Fibroblast of the aortic adventitia (primary cell): ENCODE measurements around the gene MBD6. TPM values are rescaled to one million over a fixed set of nuclear protein-coding genes. Genes with fewer than 3 reads are reported as not detected.

Source experiments
- DNase-seq: peaks from one replicate; pipeline ENCODE4 v3.0.0-alpha.2; 2010; ENCODE audit warnings: low read depth
- H3K4me3 ChIP-seq: 2 replicates; pipeline ENCODE4 v1.5.1; 2011; ENCODE audit warnings: low read depth, mild to moderate bottlenecking, control low read depth, low read length, moderate library complexity
- total RNA-seq: library from RNA; depleted of rRNA; stranded (reverse); fragments of >200 nt; gene quantifications from 2 replicates; pipeline ENCODE4 v1.2.3, GENCODE V29; 2012; ENCODE audit warnings: low replicate concordance
- TF ChIP-seq, protein P1 (sequence below): IDR thresholded peaks from 2 replicates; pipeline ENCODE4 v1.5.1; 2011; ENCODE audit warnings: mild to moderate bottlenecking, low read length, control low read depth, inconsistent platforms; ENCODE audit not compliant: insufficient read depth

The MBD6 gene
- total RNA-seq, 1 donor: 4.2 TPM

DNA sequence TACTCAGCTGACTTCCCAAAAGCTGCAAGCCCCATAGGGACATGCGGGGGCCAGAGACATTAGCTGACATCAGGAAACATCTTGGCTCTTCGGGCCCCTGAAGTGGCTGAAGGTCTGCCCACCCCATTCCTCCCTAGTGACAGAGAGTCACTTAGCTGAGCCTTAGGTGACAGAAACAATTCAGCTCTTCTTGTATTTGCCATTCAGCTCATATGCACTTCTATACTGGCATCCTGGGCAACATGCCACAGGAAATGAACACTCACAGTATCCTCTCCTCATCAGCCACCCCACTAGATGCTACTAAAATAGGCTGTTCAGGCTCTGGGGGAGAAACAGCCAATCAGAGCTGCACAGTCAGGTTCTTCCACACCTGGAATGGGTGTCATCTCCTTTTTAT, 21.0 kb downstream of the MBD6 start:
- TF ChIP-seq, protein P1, sequence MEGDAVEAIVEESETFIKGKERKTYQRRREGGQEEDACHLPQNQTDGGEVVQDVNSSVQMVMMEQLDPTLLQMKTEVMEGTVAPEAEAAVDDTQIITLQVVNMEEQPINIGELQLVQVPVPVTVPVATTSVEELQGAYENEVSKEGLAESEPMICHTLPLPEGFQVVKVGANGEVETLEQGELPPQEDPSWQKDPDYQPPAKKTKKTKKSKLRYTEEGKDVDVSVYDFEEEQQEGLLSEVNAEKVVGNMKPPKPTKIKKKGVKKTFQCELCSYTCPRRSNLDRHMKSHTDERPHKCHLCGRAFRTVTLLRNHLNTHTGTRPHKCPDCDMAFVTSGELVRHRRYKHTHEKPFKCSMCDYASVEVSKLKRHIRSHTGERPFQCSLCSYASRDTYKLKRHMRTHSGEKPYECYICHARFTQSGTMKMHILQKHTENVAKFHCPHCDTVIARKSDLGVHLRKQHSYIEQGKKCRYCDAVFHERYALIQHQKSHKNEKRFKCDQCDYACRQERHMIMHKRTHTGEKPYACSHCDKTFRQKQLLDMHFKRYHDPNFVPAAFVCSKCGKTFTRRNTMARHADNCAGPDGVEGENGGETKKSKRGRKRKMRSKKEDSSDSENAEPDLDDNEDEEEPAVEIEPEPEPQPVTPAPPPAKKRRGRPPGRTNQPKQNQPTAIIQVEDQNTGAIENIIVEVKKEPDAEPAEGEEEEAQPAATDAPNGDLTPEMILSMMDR: no peak
- H3K4me3 ChIP-seq: no peak overlapping the region
- DNase-seq: no peak

- TF ChIP-seq, protein P1: no peak
- DNase-seq: no peak
These were observed 23.3 kb downstream of the MBD6 start for GRCh38 chr12:57545809-57546437.

DNA sequence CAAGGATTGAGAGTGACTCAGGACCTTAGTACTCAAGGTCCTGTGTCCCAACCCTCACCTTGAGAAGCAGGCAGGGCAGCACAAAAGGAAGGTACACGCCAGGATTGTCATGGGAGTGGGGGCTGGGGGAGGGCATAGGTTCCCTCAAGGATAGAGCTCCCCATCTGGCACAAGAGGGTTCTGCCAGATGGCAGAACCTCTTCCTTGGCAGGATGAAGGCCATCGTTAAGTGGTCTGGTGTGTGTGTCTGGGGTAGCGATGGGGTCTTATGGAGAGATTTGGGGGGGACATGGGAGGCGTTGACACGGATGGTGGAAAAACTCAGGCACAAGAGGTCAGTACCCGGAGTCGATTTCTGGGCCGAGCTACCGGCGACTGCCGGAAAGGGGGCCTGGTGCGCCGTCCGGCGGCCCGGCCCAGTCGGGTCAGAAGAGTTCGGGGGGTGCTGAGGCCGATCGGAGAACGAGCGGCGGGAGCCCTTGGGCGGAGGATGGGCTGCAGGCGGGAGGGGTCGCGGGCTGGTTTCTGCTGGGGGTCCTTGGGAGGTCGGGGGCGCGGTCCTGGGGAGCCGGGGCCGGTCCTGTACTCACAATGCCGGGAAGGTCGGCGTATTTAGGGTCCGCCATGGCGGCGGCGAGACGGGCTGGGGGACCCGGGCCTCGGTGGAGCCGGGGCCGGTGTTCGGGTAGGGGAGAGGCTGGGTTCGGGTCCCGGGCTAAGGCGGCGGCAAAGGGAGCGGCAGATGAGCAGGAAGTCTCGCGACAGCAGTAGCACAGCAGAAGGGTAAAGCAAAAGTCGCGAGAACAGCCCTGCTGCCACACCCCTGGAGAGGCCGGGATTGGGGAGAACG, 24.0 kb downstream of the MBD6 start, which contains the start of gene DCTN2:
TSS of gene DCTN2 (minus strand) at position 755 of the 850 bp plus-strand sequence. CDS start at position 626, 129 bp downstream.
- H3K4me3 ChIP-seq: peak within 1 kb of the TSS; percentile 75
- DNase-seq: peak; percentile 98
- TF ChIP-seq, protein P1: no peak

More at GRCh38 chr12:57545809-57546437, 23.3 kb downstream of the MBD6 start:
- peak overlapping the region; percentile 75 for H3K4me3 ChIP-seq

- peak overlapping the region; percentile 4 for H3K4me3 ChIP-seq
- TF ChIP-seq, protein P1: no peak
- DNase-seq: no peak
These were observed 24.8 kb downstream of the MBD6 start for GRCh38 chr12:57547288-57548012.

GRCh38 chr12:57548013-57548315, 25.3 kb downstream of the MBD6 start:
- no peak overlapping the region for H3K4me3 ChIP-seq
- TF ChIP-seq, protein P1: no peak
- DNase-seq: no peak

DNA sequence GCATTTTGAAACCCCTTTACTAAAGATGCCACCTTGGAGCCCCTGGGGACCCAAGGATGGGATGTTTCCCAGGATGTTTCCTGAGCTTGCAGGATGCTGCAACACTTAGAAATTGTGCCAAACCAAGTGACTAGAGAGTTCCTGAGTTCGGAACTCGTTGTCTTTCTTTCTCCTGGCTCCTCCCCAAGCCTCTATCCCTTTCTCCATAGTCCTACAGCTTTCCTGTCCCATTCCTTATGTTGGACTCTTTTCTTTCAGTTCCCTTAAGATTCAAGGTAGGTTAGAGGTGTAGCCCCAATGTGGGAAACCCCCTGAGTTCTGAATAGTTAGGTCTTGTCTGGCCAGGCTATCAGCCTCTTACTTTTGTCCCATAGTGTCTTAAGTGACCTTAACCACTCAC, 25.9 kb downstream of the MBD6 start:
- H3K4me3 ChIP-seq: no peak overlapping the region
- TF ChIP-seq, protein P1: no peak
- no peak for DNase-seq
